Immature natural killer cell (primary cell): ENCODE results near the gene FAM83F. TPM values are rescaled to one million over a fixed set of nuclear protein-coding genes. Genes with fewer than 3 reads are reported as not detected.
"Not testable (repeated sequence)": the region's sequence is repeated elsewhere in the genome, so short reads cannot be mapped to it uniquely, and the experiment has no call there.

ENCODE experiments used
- DNase-seq, 3 donors: peaks; one replicate each; pipeline ENCODE4 v3.0.0; 2022; ENCODE audit warnings: mixed read lengths in 1 of 3
- H3K27ac Mint-ChIP-seq, 6 donors: one replicate each; pipeline ENCODE4 v1.8.0; 2020; ENCODE audit warnings: mixed read lengths in 6 of 6, mild to moderate bottlenecking in 5 of 6, inconsistent platforms in 4 of 6, moderate library complexity in 3 of 6
- H3K27me3 Mint-ChIP-seq, 3 donors: one replicate each; pipeline ENCODE4 v1.8.0; 2020 to 2021; ENCODE audit warnings: low read depth in 3 of 3, mild to moderate bottlenecking in 3 of 3, mixed read lengths in 3 of 3, moderate library complexity in 3 of 3, inconsistent platforms in 1 of 3
- H3K36me3 Mint-ChIP-seq, 3 donors: one replicate each; pipeline ENCODE4 v1.8.0; 2020; ENCODE audit warnings: mixed read lengths in 3 of 3, inconsistent platforms in 2 of 3, mild to moderate bottlenecking in 2 of 3
- H3K4me1 Mint-ChIP-seq, 2 donors: one replicate each; pipeline ENCODE4 v1.8.0; 2020; ENCODE audit warnings: inconsistent platforms in 2 of 2, mild to moderate bottlenecking in 2 of 2, mixed read lengths in 2 of 2, moderate library complexity in 1 of 2
- H3K4me3 Mint-ChIP-seq, 5 donors: one replicate each; pipeline ENCODE4 v1.8.0; 2020; ENCODE audit warnings: mild to moderate bottlenecking in 5 of 5, mixed read lengths in 5 of 5, inconsistent platforms in 3 of 5, moderate library complexity in 3 of 5
- H3K9me3 Mint-ChIP-seq, 6 donors: one replicate each; pipeline ENCODE4 v1.8.0; 2020; ENCODE audit warnings: mild to moderate bottlenecking in 6 of 6, mixed read lengths in 6 of 6, inconsistent platforms in 4 of 6, moderate library complexity in 3 of 6
- polyA plus RNA-seq, 3 donors: library from polyadenylated mRNA; unstranded; fragments of 300-500 nt; fragmentation: Illumina TruSeq; gene quantifications; one replicate each; pipeline ENCODE4 v1.2.3, GENCODE V29; 2021

FAM83F gene
- polyA plus RNA-seq, 3 donors from 2014 or later = not detected

GRCh38 chr22:39992088-39992826, 2.5 kb upstream of the FAM83F start:
- H3K4me1 Mint-ChIP-seq = peaks cover 8 to 10% of the 10 kb centered on the region in 2 donors
- peaks cover 15 to 48% (median 18%) of the 10 kb centered on the region in 3 donors for H3K27me3 Mint-ChIP-seq
- no peaks in the 10 kb centered on the region for H3K36me3 Mint-ChIP-seq
- H3K4me3 Mint-ChIP-seq = no peak overlapping the region
- DNase-seq = no peak
- H3K9me3 Mint-ChIP-seq = no peaks in the 10 kb centered on the region
- H3K27ac Mint-ChIP-seq = no peak overlapping the region

- not testable (repeated sequence) for H3K27ac Mint-ChIP-seq, H3K4me3 Mint-ChIP-seq, H3K4me1 Mint-ChIP-seq, H3K36me3 Mint-ChIP-seq, DNase-seq, H3K9me3 Mint-ChIP-seq
- H3K27me3 Mint-ChIP-seq = peaks cover 11 to 45% (median 20%) of the 10 kb centered on the region in 3 donors
These were observed 1.9 kb upstream of the FAM83F start for GRCh38 chr22:39992894-39993293.

- Mint-ChIP-seq H3K27ac (peak overlapping the region in 2 of 6 donors; percentile 55 to 69), H3K4me3 (peak overlapping the region; percentile 52 to 80 (median 69)), H3K4me1 (peaks cover 8 to 10% of the 10 kb centered on the region in 2 donors), H3K9me3 (no peaks in the 10 kb centered on the region), H3K27me3 (peaks cover 10 to 33% (median 16%) of the 10 kb centered on the region in 3 donors), H3K36me3 (no peaks in the 10 kb centered on the region)
- peak in 2 of 3 donors; percentile 6 to 26 for DNase-seq
These were observed 651 bp upstream of the FAM83F start for GRCh38 chr22:39994041-39994565.

DNA sequence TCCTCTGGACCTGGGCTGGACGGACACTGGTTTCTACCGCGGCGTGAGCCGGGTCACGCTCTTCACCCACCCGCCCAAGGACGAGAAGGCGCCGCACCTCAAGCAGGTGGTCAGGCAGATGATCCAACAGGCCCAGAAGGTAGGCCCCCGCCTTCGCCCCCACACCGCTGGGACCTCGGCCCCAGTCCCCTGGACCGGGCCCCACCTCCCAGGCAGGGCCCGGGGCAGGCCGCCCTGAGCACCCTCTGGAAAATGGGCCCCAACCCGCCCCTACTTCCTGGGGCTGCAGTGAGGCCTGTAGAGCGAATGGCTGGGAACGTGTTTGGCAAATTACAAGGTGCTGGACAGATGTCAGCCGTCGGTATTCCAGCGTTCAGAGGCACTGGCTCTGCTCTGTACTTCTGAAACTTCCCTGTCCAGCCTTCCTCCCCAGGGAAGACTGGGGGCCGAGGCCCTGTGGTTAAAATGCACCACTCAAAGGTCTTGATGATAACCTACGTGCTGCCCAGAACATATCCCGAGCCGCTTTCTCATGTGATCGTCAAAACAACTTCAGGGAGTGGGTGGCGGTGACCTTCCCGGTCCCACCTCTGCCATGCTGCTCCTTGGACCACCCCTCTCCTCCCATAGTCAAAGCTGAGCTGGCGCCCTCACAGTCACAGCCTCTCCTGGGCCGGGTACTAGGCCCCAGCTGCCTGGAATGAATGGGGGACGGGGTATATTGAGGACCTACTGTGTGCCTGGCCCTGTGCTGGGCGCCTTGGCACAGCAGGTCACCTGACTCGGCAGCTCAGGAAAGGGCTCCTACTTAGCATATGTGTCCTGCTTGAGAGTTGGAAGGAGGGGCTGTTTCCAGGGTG, 869 bp downstream of the FAM83F start:
- Mint-ChIP-seq H3K36me3 (no peaks in the 10 kb centered on the region), H3K27ac (no peak overlapping the region), H3K4me1 (peaks cover 8 to 10% of the 10 kb centered on the region in 2 donors), H3K9me3 (no peaks in the 10 kb centered on the region), H3K27me3 (peaks cover 10 to 25% (median 13%) of the 10 kb centered on the region in 3 donors), H3K4me3 (peak overlapping the region; percentile 17 to 59 (median 38))
- no peak for DNase-seq

DNA sequence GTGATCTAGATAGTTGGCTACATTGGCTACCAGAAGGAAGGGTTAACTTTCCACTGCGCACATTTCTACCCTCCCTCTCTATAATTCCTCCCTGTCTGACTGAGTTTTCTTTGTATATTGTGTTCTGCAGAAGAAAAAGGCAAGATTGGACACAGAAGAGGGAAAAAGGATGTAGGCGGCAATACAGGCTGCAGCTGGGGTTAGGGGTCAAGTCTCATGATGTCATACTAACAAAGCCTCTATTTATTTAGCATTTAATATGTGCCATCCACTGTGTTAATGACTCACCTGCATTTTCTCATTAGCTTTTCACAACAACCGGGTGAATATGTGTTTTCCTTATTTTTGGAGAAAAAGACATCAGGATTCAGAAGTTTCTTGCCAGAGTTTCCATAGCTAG, 2.0 kb downstream of the FAM83F start:
- Mint-ChIP-seq H3K36me3 (no peaks in the 10 kb centered on the region), H3K4me1 (peaks cover 8 to 10% of the 10 kb centered on the region in 2 donors), H3K27me3 (peaks cover 12 to 23% (median 13%) of the 10 kb centered on the region in 3 donors), H3K4me3 (peak overlapping the region in 1 of 5 donors; percentile 44), H3K27ac (no peak overlapping the region), H3K9me3 (no peaks in the 10 kb centered on the region)
- DNase-seq = no peak

GRCh38 chr22:39997421-39997820, 2.7 kb downstream of the FAM83F start:
- no peak overlapping the region for H3K4me3 Mint-ChIP-seq
- no peaks in the 10 kb centered on the region for H3K36me3 Mint-ChIP-seq
- H3K27me3 Mint-ChIP-seq = peaks cover 12 to 21% (median 13%) of the 10 kb centered on the region in 3 donors
- H3K9me3 Mint-ChIP-seq = no peaks in the 10 kb centered on the region
- H3K4me1 Mint-ChIP-seq = peaks cover 8 to 10% of the 10 kb centered on the region in 2 donors
- no peak for DNase-seq
- no peak overlapping the region for H3K27ac Mint-ChIP-seq

GRCh38 chr22:39997939-39998726, 3.4 kb downstream of the FAM83F start:
- H3K27me3 Mint-ChIP-seq = peaks cover 12 to 17% (median 12%) of the 10 kb centered on the region in 3 donors
- peaks cover 8 to 10% of the 10 kb centered on the region in 2 donors for H3K4me1 Mint-ChIP-seq
- H3K36me3 Mint-ChIP-seq = no peaks in the 10 kb centered on the region
- DNase-seq = no peak
- H3K4me3 Mint-ChIP-seq = peak overlapping the region in 1 of 5 donors; percentile 21
- H3K9me3 Mint-ChIP-seq = no peaks in the 10 kb centered on the region
- no peak overlapping the region for H3K27ac Mint-ChIP-seq

DNA sequence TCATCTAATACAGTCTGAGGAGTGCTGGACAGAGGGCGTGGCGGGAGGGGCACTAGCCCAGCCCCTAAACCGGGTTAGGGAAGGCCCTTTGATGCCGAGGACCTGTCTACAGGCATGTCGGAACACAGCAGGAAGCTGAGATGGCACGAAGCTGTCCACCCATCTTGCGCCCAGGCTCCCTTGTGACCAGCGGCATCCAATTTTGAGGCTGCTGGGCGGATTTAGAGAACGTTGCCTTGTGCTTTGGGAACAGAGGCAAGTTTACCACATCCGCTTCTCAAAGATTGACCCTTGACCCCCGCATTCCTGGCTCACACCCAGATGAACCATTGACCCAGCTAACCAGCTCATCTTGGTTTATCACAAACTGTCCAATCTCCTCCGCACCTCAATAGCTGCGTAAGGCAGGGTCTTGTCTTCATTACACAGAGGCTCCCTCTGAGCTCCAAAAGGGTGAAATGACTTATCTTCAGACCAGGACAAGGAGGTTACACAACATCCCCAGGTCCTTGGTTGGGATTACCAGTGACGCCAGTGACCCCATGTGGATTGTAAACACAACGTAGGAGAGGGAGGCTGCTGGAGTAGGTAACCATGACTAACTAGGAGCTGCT, 4.5 kb downstream of the FAM83F start:
- H3K27ac Mint-ChIP-seq = no peak overlapping the region
- H3K9me3 Mint-ChIP-seq = no peaks in the 10 kb centered on the region
- DNase-seq = no peak
- H3K4me1 Mint-ChIP-seq = peaks cover under 1 to 2% of the 10 kb centered on the region in 2 donors
- H3K4me3 Mint-ChIP-seq = no peak overlapping the region
- peaks cover 6 to 11% (median 10%) of the 10 kb centered on the region in 3 donors for H3K27me3 Mint-ChIP-seq
- H3K36me3 Mint-ChIP-seq = no peaks in the 10 kb centered on the region

DNA sequence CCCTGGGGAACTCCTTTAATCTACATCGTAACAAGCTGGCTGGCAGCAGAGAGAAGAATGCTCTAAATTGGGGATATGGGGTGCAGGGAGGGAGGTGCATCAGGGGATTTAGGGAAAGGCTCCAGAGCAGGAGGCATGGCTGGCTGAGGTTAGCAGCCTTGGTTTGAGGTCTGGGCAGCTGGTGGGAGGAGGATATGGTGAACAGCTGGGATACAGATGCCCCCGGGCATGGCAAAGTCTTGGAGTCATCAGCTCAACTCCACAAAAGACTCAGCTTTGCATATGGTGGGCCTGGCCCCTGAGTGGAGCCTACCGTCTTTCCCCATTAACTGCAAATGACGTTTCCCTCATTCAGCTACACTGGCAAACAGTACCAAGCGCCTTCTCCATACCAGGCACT, 5.4 kb downstream of the FAM83F start:
- H3K27me3 Mint-ChIP-seq = peaks cover 5 to 11% (median 10%) of the 10 kb centered on the region in 3 donors
- no peak for DNase-seq
- no peaks in the 10 kb centered on the region for H3K9me3 Mint-ChIP-seq
- H3K36me3 Mint-ChIP-seq = no peaks in the 10 kb centered on the region
- peaks cover 0 to 2% of the 10 kb centered on the region in 2 donors for H3K4me1 Mint-ChIP-seq
- H3K27ac Mint-ChIP-seq = no peak overlapping the region
- no peak overlapping the region for H3K4me3 Mint-ChIP-seq

DNA sequence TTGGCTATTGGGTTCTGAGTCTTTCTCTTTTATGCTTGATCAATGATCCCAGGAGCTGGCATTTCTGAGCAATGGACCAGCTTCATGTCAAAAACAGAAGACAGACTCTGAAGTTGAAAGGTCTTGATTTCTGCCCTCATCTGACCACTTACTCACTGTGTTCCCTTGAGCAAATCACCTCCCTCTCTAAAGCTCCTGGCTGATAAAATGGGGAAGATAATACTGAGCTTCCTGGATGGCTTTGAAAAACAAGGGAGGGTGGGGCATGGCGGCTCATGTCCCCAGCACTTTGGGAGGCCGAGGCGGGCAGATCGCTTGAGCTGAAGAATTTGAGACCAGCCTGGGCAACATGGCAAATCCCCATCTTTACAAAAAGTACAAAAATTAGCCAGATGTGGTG, 6.4 kb downstream of the FAM83F start:
- H3K4me1 Mint-ChIP-seq = no peaks in the 10 kb centered on the region
- no peak for DNase-seq
- no peak overlapping the region for H3K27ac Mint-ChIP-seq
- no peaks in the 10 kb centered on the region for H3K36me3 Mint-ChIP-seq
- H3K9me3 Mint-ChIP-seq = no peaks in the 10 kb centered on the region
- H3K4me3 Mint-ChIP-seq = no peak overlapping the region
- peaks cover 3 to 10% (median 10%) of the 10 kb centered on the region in 3 donors for H3K27me3 Mint-ChIP-seq

DNA sequence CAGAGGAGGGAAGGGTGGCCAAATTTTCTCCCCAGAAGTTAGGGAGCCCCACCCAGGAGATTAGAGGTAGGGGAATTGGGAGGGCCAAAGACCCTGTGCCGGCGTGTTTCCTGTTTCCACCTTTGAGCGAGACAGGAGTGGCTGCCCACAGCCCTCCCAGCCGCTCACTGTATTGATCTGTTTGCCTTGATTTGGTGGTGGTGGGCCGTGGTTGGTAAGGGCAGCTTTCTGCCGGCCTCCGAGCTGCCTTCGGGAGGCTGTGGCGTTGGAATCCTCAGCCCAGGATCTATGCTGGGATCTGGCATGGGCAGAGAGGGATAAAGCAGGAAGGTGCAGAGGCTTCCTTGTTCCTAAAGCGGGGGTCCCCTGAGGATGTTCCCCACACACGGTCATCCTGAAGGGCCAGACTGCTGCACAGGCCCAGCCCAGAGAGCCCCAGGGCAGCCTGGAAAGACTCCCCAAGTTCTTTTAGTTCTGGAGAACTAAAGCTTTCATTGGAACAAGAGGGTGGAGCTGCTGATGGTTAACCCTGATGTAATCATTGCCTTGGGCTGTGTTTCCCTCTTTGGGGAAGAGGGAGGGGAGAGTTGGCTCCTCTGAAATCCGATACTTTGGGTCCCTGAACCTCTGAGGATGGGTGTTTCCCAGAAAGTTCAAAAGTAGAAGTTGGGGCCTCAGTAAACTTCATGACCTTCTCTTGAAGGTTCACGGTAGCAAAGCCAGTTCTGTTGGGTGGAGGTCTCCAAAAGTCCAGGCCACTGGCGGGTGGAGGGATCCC, 7.2 kb downstream of the FAM83F start:
- no peak for DNase-seq
- no peaks in the 10 kb centered on the region for H3K36me3 Mint-ChIP-seq
- H3K9me3 Mint-ChIP-seq = no peaks in the 10 kb centered on the region
- no peak overlapping the region for H3K27ac Mint-ChIP-seq
- no peak overlapping the region for H3K4me3 Mint-ChIP-seq
- H3K27me3 Mint-ChIP-seq = peaks cover under 1 to 8% (median 3%) of the 10 kb centered on the region in 3 donors
- H3K4me1 Mint-ChIP-seq = no peaks in the 10 kb centered on the region

GRCh38 chr22:40002935-40003715, 8.4 kb downstream of the FAM83F start:
- Mint-ChIP-seq H3K4me1 (no peaks in the 10 kb centered on the region), H3K36me3 (no peaks in the 10 kb centered on the region), H3K4me3 (no peak overlapping the region), H3K9me3 (no peaks in the 10 kb centered on the region), H3K27me3 (peaks cover 0 to 8% (median 0%) of the 10 kb centered on the region in 3 donors), H3K27ac (no peak overlapping the region)
- DNase-seq = no peak
